ENCODE data around the gene MSANTD1. TPM values are rescaled to one million over a fixed set of nuclear protein-coding genes. Genes with fewer than 3 reads are reported as not detected.
A peak's percentile ranks its signal among the peaks of the same experiment; 100 is the strongest.

Gene MSANTD1
- total RNA-seq, 1 experiment from 2014 or later, result 0.95 TPM

- H3K36me3 Mint-ChIP-seq (ENCODE audit: insufficient read depth, unreplicated experiment), result peaks cover 66% of the 10 kb centered on the region
- no peak for DNase-seq
These were observed 17.0 kb upstream of the MSANTD1 start for GRCh38 chr4:3232001-3232400.

GRCh38 chr4:3232871-3233271 lies 16.1 kb upstream of the MSANTD1 start:
- H3K36me3 ChIP-seq (ENCODE audit: control insufficient read depth, insufficient read depth, low read length), result peaks cover 5% of the 10 kb centered on the region; the same call in 1 of the 2 replicates
- BruUV-seq (replicated peaks), result no TSS peak
- Mint-ChIP-seq H3K4me3 (ENCODE audit: unreplicated experiment) (no peak overlapping the region), H3K4me1 (ENCODE audit: low read depth, unreplicated experiment) (no peaks in the 10 kb centered on the region), H3K27ac (ENCODE audit: unreplicated experiment) (no peak overlapping the region), H3K27me3 (ENCODE audit: insufficient read depth, unreplicated experiment) (no peaks in the 10 kb centered on the region), H3K9me3 (ENCODE audit: unreplicated experiment) (no peaks in the 10 kb centered on the region), H3K36me3 (ENCODE audit: insufficient read depth, unreplicated experiment) (peaks cover 71% of the 10 kb centered on the region)
- no peaks in the 10 kb centered on the region for H3K4me1 ChIP-seq
- no peak for DNase-seq
- H3K27me3 ChIP-seq (replicated peaks; ENCODE audit: control insufficient read depth, insufficient read depth, low read length), result no peaks in the 10 kb centered on the region
- no peaks in the 10 kb centered on the region for H3K9me3 ChIP-seq
- TF ChIP-seq, protein P1, sequence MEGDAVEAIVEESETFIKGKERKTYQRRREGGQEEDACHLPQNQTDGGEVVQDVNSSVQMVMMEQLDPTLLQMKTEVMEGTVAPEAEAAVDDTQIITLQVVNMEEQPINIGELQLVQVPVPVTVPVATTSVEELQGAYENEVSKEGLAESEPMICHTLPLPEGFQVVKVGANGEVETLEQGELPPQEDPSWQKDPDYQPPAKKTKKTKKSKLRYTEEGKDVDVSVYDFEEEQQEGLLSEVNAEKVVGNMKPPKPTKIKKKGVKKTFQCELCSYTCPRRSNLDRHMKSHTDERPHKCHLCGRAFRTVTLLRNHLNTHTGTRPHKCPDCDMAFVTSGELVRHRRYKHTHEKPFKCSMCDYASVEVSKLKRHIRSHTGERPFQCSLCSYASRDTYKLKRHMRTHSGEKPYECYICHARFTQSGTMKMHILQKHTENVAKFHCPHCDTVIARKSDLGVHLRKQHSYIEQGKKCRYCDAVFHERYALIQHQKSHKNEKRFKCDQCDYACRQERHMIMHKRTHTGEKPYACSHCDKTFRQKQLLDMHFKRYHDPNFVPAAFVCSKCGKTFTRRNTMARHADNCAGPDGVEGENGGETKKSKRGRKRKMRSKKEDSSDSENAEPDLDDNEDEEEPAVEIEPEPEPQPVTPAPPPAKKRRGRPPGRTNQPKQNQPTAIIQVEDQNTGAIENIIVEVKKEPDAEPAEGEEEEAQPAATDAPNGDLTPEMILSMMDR (IDR thresholded peaks at IDR 0.05; ENCODE audit: insufficient read depth in 1 of 2, low read depth in 1 of 2, low read length in 1 of 2, severe bottlenecking in 1 of 2, unreplicated experiment in 1 of 2), result no peak
- CTCF ChIA-PET, result no interaction called here
- intact Hi-C loops (cut with micrococcal nuclease; ENCODE audit: unreplicated experiment), result no loop called here
- H3K4me3 ChIP-seq (ENCODE audit: low read depth, low read length), result no peak overlapping the region
- POLR2A ChIA-PET, result no interaction called here

More at GRCh38 chr4:3232001-3232400, 17.0 kb upstream of the MSANTD1 start:
- Mint-ChIP-seq H3K27ac (ENCODE audit: unreplicated experiment) (no peak overlapping the region), H3K4me3 (ENCODE audit: unreplicated experiment) (no peak overlapping the region), H3K9me3 (ENCODE audit: unreplicated experiment) (no peaks in the 10 kb centered on the region), H3K27me3 (ENCODE audit: insufficient read depth, unreplicated experiment) (no peaks in the 10 kb centered on the region), H3K4me1 (ENCODE audit: low read depth, unreplicated experiment) (no peaks in the 10 kb centered on the region)
- POLR2A ChIA-PET, result no interaction called here
- Histone ChIP-seq H3K4me3 (ENCODE audit: low read depth, low read length) (no peak overlapping the region), H3K27me3 (replicated peaks; ENCODE audit: control insufficient read depth, insufficient read depth, low read length) (no peaks in the 10 kb centered on the region), H3K9me3 (no peaks in the 10 kb centered on the region), H3K4me1 (no peaks in the 10 kb centered on the region), H3K36me3 (ENCODE audit: control insufficient read depth, insufficient read depth, low read length) (peaks cover 5% of the 10 kb centered on the region; the same call in 1 of the 2 replicates)
- intact Hi-C loops (cut with micrococcal nuclease; ENCODE audit: unreplicated experiment), result no loop called here
- BruUV-seq (replicated peaks), result no TSS peak
- TF ChIP-seq, protein P1 (IDR thresholded peaks at IDR 0.05; ENCODE audit: insufficient read depth in 1 of 2, low read depth in 1 of 2, low read length in 1 of 2, severe bottlenecking in 1 of 2, unreplicated experiment in 1 of 2), result no peak
- CTCF ChIA-PET, result no interaction called here

- H3K36me3 Mint-ChIP-seq (ENCODE audit: insufficient read depth, unreplicated experiment), result peaks cover 64% of the 10 kb centered on the region
- no peak for DNase-seq
- no peaks in the 10 kb centered on the region for H3K4me1 Mint-ChIP-seq (ENCODE audit: low read depth, unreplicated experiment)
- CTCF ChIA-PET, result interaction anchor here (1.1 kb wide), 1 partner anchor 247 kb away, joined by 3 read pairs; no protein-coding TSS in a partner anchor
- POLR2A ChIA-PET, result no interaction called here
- H3K4me3 Mint-ChIP-seq (ENCODE audit: unreplicated experiment), result no peak overlapping the region
- Histone ChIP-seq H3K36me3 (ENCODE audit: control insufficient read depth, insufficient read depth, low read length) (peaks cover 5% of the 10 kb centered on the region; the same call in 1 of the 2 replicates), H3K4me3 (ENCODE audit: low read depth, low read length) (no peak overlapping the region), H3K9me3 (no peaks in the 10 kb centered on the region), H3K4me1 (no peaks in the 10 kb centered on the region), H3K27me3 (replicated peaks; ENCODE audit: control insufficient read depth, insufficient read depth, low read length) (no peaks in the 10 kb centered on the region)
- intact Hi-C loops (cut with micrococcal nuclease; ENCODE audit: unreplicated experiment), result no loop called here
- no TSS peak for BruUV-seq (replicated peaks)
- H3K27me3 Mint-ChIP-seq (ENCODE audit: insufficient read depth, unreplicated experiment), result no peaks in the 10 kb centered on the region
- H3K27ac Mint-ChIP-seq (ENCODE audit: unreplicated experiment), result peak overlapping the region; percentile 11
- no peaks in the 10 kb centered on the region for H3K9me3 Mint-ChIP-seq (ENCODE audit: unreplicated experiment)
- TF ChIP-seq, protein P1 (IDR thresholded peaks at IDR 0.05; ENCODE audit: insufficient read depth in 1 of 2, low read depth in 1 of 2, low read length in 1 of 2, severe bottlenecking in 1 of 2, unreplicated experiment in 1 of 2), result no peak
These were observed 15.4 kb upstream of the MSANTD1 start for GRCh38 chr4:3233391-3234071.

Measured in Caco-2 (cell line).